B cell (primary cell): ENCODE data around the gene RFXAP. TPM values are rescaled to one million over a fixed set of nuclear protein-coding genes. Genes with fewer than 3 reads are reported as not detected.

Experiments used
- ATAC-seq: fragments of 200-7000 bp; cut with Tn5 transposase; one replicate; pipeline ENCODE4 v1.10.0; 2021; ENCODE audit warnings: low read depth, mild to moderate bottlenecking, moderate number of reproducible peaks, moderate library complexity
- CTCF ChIA-PET: fragments of 350-600 bp; sonication (Branson Sonifier 250); formaldehyde crosslinking; loops from one replicate; lab custom pipeline; 2021; ENCODE audit warnings: antibody characterized with exemption, inconsistent platforms; lab: Charles Lee
- POLR2A ChIA-PET: fragments of 350-600 bp; sonication (Branson Sonifier 250); formaldehyde crosslinking; loops from one replicate; lab custom pipeline; 2021; ENCODE audit warnings: antibody characterized with exemption; lab: Charles Lee
- DNase-seq: peaks from one replicate; pipeline ENCODE4 v3.0.0; 2013
- H2AFZ ChIP-seq: 2 replicates; pipeline ENCODE4 v1.6.1; 2012; ENCODE audit warnings: mild to moderate bottlenecking, low read depth, low read length; ENCODE audit not compliant: insufficient read depth, poor library complexity, severe bottlenecking
- H3K27ac ChIP-seq, 2 donors: 1 replicate in 1 of 2; 2 replicates in 1 of 2; pipeline ENCODE4 v1.5.1; 2012 to 2013; ENCODE audit warnings: low read length in 2 of 2, mild to moderate bottlenecking in 2 of 2, moderate library complexity in 1 of 2
- H3K27me3 ChIP-seq, 4 experiments: fragments of 200-600 bp in 1 of 4; sonication (generic) in 1 of 4; replicated peaks in 1 of 4; 1 replicate in 2 of 4; 2 replicates in 2 of 4; pipeline versions ENCODE4 v1.6.1 to v1.7.0; 2013 to 2016; ENCODE audit warnings: low read length in 3 of 4, mild to moderate bottlenecking in 2 of 4, mixed read lengths in 1 of 4, moderate library complexity in 1 of 4; ENCODE audit not compliant: insufficient read depth in 4 of 4, control insufficient read depth in 3 of 4; ENCODE audit errors: control extremely low read depth in 1 of 4
- H3K36me3 ChIP-seq, 2 experiments: replicated peaks in 1 of 2; 1 replicate in 1 of 2; 2 replicates in 1 of 2; pipeline versions ENCODE4 v1.6.1 to v1.7.1; 2013; ENCODE audit warnings: low read length in 1 of 2; ENCODE audit not compliant: insufficient read depth in 2 of 2, control insufficient read depth in 1 of 2; ENCODE audit errors: control extremely low read depth in 1 of 2, extremely low read depth in 1 of 2
- H3K4me1 ChIP-seq, 2 donors: fragments of 200-600 bp in 1 of 2; sonication (generic) in 1 of 2; 1 replicate in 1 of 2; 2 replicates in 1 of 2; pipeline versions ENCODE4 v1.5.1 to v1.6.1; 2013 to 2017; ENCODE audit warnings: low read length in 2 of 2; ENCODE audit not compliant: control insufficient read depth in 2 of 2, insufficient read depth in 2 of 2
- H3K4me2 ChIP-seq: replicated peaks from 2 replicates; pipeline ENCODE3; 2012; ENCODE audit warnings: mild to moderate bottlenecking, low read depth, low read length; ENCODE audit not compliant: poor library complexity, severe bottlenecking
- H3K4me3 ChIP-seq, 5 experiments: fragments of 200-600 bp in 1 of 5; sonication (generic) in 1 of 5; 1 replicate in 3 of 5; 2 replicates in 2 of 5; pipeline versions ENCODE4 v1.5.1 to v1.7.0; 2011 to 2016; ENCODE audit warnings: low read length in 4 of 5, mild to moderate bottlenecking in 4 of 5, low read depth in 2 of 5, control low read depth in 1 of 5, moderate library complexity in 1 of 5; ENCODE audit not compliant: insufficient read depth in 1 of 5; ENCODE audit errors: control extremely low read depth in 1 of 5, extremely low read depth in 1 of 5
- H3K79me2 ChIP-seq: fragments of 200-600 bp; sonication (generic); one replicate; pipeline ENCODE4 v1.6.0; 2016; ENCODE audit warnings: low read length; ENCODE audit not compliant: control insufficient read depth, insufficient read depth
- H3K9ac ChIP-seq: fragments of 200-600 bp; sonication (generic); 2 replicates; pipeline ENCODE4 v1.6.1; 2017; ENCODE audit warnings: mild to moderate bottlenecking, low read length, moderate library complexity
- H3K9me3 ChIP-seq, 3 donors: one replicate each; pipeline versions ENCODE4 v1.6.1 to v1.7.1; 2013; ENCODE audit warnings: low read length in 2 of 3; ENCODE audit not compliant: control insufficient read depth in 2 of 3, insufficient read depth in 1 of 3; ENCODE audit errors: control extremely low read depth in 1 of 3
- H4K20me1 ChIP-seq: 2 replicates; pipeline ENCODE4 v1.6.0; 2012; ENCODE audit warnings: mild to moderate bottlenecking, low read length; ENCODE audit not compliant: insufficient read depth, control insufficient read depth, poor library complexity, severe bottlenecking
- H3K27ac Mint-ChIP-seq: one replicate; pipeline ENCODE4 v1.8.0; 2021; ENCODE audit warnings: mixed read lengths
- H3K27me3 Mint-ChIP-seq: one replicate; pipeline ENCODE4 v1.8.0; 2021; ENCODE audit warnings: mixed read lengths
- H3K4me1 Mint-ChIP-seq: one replicate; pipeline ENCODE4 v1.8.0; 2021; ENCODE audit warnings: mixed read lengths
- H3K4me3 Mint-ChIP-seq: one replicate; pipeline ENCODE4 v1.8.0; 2021; ENCODE audit warnings: mixed read lengths
- H3K9me3 Mint-ChIP-seq: one replicate; pipeline ENCODE4 v1.8.0; 2022; ENCODE audit warnings: mixed read lengths; ENCODE audit not compliant: insufficient read depth
- EZH2 ChIP-seq: IDR thresholded peaks from 2 replicates; pipeline ENCODE4 v1.6.1; 2012; ENCODE audit warnings: borderline replicate concordance, low read depth, mild to moderate bottlenecking, moderate library complexity, low read length; ENCODE audit not compliant: insufficient read depth, poor library complexity, severe bottlenecking
- WGBS: methylation state at CpG from one replicate; pipeline ENCODE4 v1.1.5; 2013; ENCODE audit warnings: missing lambda C conversion rate; ENCODE audit not compliant: insufficient coverage; 5-methylcytosine and 5-hydroxymethylcytosine counted together
- intact Hi-C: fragments of 100-400 bp; cut with micrococcal nuclease; formaldehyde crosslinking; loops from one replicate; pipeline ENCODE4 v1.10.0; 2022
- polyA plus RNA-seq: library from polyadenylated mRNA; depleted of rRNA; stranded (reverse); fragments of >200 nt; gene quantifications from 2 replicates; pipeline ENCODE4 v1.2.3, GENCODE V29; 2012
- total RNA-seq, 2 donors: library from RNA; stranded (reverse); fragments of 120-200 nt in 1 of 2; gene quantifications; 1 replicate in 1 of 2; 2 replicates in 1 of 2; pipeline versions ENCODE4 v1.2.3 to v1.2.4, GENCODE V29; 2013 to 2022
- TF ChIP-seq, protein P1 (sequence below): fragments of 200-600 bp; IDR thresholded peaks from one replicate; pipeline ENCODE4 v1.8.0; 2022; ENCODE audit warnings: antibody characterized with exemption, mild to moderate bottlenecking

The RFXAP gene
- total and polyA plus RNA-seq, 2 donors (not counting 1 experiment from before 2014, with no cell fraction given): 6.6 to 13.5 TPM

DNA sequence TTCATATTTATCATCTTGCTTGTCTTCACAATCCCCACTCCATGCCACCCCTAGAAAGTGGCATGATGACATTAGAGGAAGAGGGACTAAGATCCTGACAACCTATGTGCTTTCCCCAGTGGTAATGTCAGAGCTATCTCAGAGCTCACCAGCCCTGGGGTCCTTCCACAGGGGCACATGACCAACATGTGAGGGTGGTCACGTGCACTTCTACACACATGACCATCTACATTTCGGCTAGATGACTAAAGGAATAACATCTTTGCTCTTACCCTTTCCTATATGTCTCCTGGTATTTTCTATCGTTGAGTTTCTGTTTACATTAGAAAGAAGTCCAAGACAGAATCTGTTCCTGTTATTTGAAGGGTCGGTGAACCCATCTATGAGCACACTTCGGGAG, 46.2 kb downstream of the RFXAP start:
- 100% methylated on average over 3 of the region's 5 CpGs for WGBS
- Histone ChIP-seq H2AFZ (no peak overlapping the region), H3K9ac (no peak overlapping the region), H3K36me3 (no peaks in the 10 kb centered on the region), H3K4me3 (no peak overlapping the region), H3K79me2 (no peaks in the 10 kb centered on the region), H3K27me3 (peaks cover 0 to 20% (median 1%) of the 10 kb centered on the region in 4 experiments), H3K27ac (no peak overlapping the region), H3K4me1 (no peaks in the 10 kb centered on the region), H4K20me1 (no peaks in the 10 kb centered on the region), H3K9me3 (no peaks in the 10 kb centered on the region), H3K4me2 (no peak overlapping the region)
- Mint-ChIP-seq H3K27me3 (peaks cover 41% of the 10 kb centered on the region), H3K9me3 (no peaks in the 10 kb centered on the region), H3K4me3 (no peak overlapping the region), H3K4me1 (no peaks in the 10 kb centered on the region), H3K27ac (no peak overlapping the region)
- TF ChIP-seq, protein P1, sequence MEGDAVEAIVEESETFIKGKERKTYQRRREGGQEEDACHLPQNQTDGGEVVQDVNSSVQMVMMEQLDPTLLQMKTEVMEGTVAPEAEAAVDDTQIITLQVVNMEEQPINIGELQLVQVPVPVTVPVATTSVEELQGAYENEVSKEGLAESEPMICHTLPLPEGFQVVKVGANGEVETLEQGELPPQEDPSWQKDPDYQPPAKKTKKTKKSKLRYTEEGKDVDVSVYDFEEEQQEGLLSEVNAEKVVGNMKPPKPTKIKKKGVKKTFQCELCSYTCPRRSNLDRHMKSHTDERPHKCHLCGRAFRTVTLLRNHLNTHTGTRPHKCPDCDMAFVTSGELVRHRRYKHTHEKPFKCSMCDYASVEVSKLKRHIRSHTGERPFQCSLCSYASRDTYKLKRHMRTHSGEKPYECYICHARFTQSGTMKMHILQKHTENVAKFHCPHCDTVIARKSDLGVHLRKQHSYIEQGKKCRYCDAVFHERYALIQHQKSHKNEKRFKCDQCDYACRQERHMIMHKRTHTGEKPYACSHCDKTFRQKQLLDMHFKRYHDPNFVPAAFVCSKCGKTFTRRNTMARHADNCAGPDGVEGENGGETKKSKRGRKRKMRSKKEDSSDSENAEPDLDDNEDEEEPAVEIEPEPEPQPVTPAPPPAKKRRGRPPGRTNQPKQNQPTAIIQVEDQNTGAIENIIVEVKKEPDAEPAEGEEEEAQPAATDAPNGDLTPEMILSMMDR: no peak
- TF ChIP-seq EZH2: no peak
- ChIA-PET CTCF (no interaction called here), POLR2A (no interaction called here)
- ATAC-seq: no peak
- intact Hi-C loops: no loop called here
- DNase-seq: no peak

DNA sequence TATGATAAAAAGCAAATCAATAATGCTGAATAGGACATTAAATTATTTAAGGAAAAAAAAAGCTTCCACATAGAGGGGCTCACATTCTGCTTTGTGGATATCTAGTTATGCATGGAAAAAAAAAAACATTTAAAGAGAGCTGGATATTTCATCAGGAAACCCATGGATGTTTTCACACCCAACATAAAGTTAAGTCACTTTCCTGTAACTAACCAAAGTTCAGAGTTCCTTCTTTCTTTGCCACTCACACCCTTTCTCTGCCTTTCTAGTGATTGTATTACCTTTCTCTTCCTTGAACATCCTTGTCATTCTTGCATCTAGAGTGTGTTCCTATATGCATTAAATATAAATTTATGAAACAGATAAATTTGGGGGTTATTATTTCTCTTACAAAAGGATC, 47.2 kb downstream of the RFXAP start:
- H3K79me2 ChIP-seq: no peaks in the 10 kb centered on the region
- TF ChIP-seq, protein P1: no peak
- TF ChIP-seq EZH2: no peak
- intact Hi-C loops: no loop called here
- ATAC-seq (no peak), DNase-seq (no peak)
- H3K9me3 ChIP-seq: no peaks in the 10 kb centered on the region
- peaks cover 0 to 25% (median 1%) of the 10 kb centered on the region in 4 experiments for H3K27me3 ChIP-seq
- H3K36me3 ChIP-seq: no peaks in the 10 kb centered on the region
- ChIA-PET POLR2A (no interaction called here), CTCF (no interaction called here)
- no peak overlapping the region for H3K27ac ChIP-seq
- H3K9ac ChIP-seq: no peak overlapping the region
- no peaks in the 10 kb centered on the region for H3K9me3 Mint-ChIP-seq
- no peak overlapping the region for H3K27ac Mint-ChIP-seq
- H3K4me2 ChIP-seq: no peak overlapping the region
- no peak overlapping the region for H3K4me3 ChIP-seq
- H3K4me1 ChIP-seq: no peaks in the 10 kb centered on the region
- H3K4me1 Mint-ChIP-seq: no peaks in the 10 kb centered on the region
- H2AFZ ChIP-seq: no peak overlapping the region
- H3K4me3 Mint-ChIP-seq: no peak overlapping the region
- H4K20me1 ChIP-seq: no peaks in the 10 kb centered on the region
- peaks cover 43% of the 10 kb centered on the region for H3K27me3 Mint-ChIP-seq
